ENCODE data around the gene CAVIN2.

CAVIN2 gene

DNA sequence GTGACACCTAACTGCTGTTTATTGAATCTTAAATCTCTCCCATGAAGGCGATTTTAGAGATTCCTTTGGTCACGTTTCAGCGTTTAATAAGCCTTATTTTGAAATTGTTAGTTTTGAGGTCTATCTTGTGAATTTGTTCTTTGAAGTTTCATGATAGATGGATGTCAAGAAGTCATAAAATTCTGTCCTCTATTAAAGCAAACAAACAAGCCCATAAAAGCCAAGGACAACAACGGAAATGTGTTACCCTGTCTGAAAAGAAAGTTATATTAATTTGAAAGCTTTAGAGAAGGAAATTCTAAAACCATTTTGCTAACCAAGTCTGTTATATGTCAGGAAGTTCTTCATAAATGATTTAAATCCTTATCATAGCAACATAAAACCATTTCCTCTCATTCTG, 7.0 kb upstream of the CAVIN2 start:
- Histone ChIP-seq H3K27ac (ENCODE audit: low read depth, low read length) (no peak overlapping the region), H3K9me3 (ENCODE audit: low read length) (no peaks in the 10 kb centered on the region), H3K27me3 (ENCODE audit: control insufficient read depth in 1 of 2, insufficient read depth in 2 of 2, low read length in 2 of 2) (no peaks in the 10 kb centered on the region), H3K36me3 (ENCODE audit: insufficient read depth, low read length) (no peaks in the 10 kb centered on the region), H3K9ac (ENCODE audit: low read length) (no peak overlapping the region), H3K4me3 (ENCODE audit: low read depth in 1 of 2, low read length in 2 of 2) (no peak overlapping the region), H3K4me1 (ENCODE audit: insufficient read depth, low read length) (peaks cover 17% of the 10 kb centered on the region)

DNA sequence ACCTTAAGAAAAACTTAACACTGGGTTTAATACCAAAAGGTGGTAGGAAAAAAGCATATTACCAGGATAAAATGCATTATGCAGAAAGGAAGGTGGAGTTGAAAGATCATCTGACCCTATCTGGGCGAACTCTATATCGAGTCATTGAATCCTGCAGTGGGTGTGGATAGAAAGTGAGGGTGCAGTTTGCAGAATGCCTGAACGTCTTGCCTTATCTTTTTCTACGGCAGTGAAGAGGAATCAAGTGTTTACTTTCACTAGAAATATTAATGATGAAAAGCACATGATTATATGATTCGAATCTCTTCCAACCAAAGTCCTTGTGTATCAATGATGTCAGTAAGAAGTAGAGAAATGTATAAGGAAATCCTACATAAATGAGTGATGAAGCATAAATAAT, 4.3 kb upstream of the CAVIN2 start:
- no peak overlapping the region for H3K9ac ChIP-seq (ENCODE audit: low read length)
- H3K36me3 ChIP-seq (ENCODE audit: insufficient read depth, low read length) = no peaks in the 10 kb centered on the region
- H3K9me3 ChIP-seq (ENCODE audit: low read length) = no peaks in the 10 kb centered on the region
- no peak overlapping the region for H3K27ac ChIP-seq (ENCODE audit: low read depth, low read length)
- H3K4me1 ChIP-seq (ENCODE audit: insufficient read depth, low read length) = peaks cover 25% of the 10 kb centered on the region
- no peak overlapping the region for H3K4me3 ChIP-seq (ENCODE audit: low read depth in 1 of 2, low read length in 2 of 2)
- no peaks in the 10 kb centered on the region for H3K27me3 ChIP-seq (ENCODE audit: control insufficient read depth in 1 of 2, insufficient read depth in 2 of 2, low read length in 2 of 2)

DNA sequence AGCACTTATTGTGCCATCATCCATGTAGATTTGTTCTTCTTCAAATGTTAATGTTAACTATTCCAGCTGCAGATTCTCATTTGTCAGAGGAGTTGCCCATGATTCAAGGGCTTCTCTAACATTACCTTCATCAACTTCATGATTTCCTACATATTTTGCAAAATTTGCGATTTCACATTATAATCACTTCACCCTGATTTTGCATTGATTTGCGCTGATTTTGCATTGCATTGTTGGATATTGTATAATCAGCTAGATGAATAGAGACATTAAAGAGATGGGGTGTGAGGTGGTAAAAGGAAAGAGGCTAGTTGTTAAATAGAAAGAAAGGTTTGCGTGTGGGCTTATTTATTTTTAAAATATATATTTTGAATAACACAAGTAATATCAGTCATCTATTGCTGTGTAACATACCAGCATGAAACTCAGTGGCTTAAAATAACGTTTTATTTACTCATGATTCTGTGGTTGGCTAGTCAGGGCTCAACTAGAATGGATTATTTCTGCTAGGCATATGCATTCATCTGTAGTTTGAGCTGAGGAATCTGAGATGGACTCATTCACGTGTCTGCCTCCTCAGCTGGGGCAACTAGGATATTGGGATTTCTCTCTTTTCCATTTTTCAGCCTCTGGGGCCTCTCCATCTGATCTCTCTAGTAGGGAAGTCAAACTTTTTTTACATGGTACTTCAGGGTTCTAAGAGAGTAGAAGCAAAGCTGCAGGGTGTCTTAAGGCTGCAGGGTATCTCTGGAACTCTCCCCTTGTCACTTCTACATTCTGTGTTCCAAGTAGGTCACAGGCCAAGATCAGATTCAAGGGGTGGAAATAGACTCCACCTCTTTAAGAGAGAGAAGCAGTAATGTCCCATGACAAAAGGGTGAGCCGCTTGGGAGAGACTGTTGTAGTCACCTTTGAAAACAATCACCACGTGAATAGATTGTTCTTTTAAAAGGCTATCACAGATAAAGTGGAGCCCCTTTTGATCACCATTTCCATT, 2.2 kb upstream of the CAVIN2 start:
- Histone ChIP-seq H3K4me1 (ENCODE audit: insufficient read depth, low read length) (peaks cover 13% of the 10 kb centered on the region), H3K4me3 (ENCODE audit: low read depth in 1 of 2, low read length in 2 of 2) (no peak overlapping the region), H3K36me3 (ENCODE audit: insufficient read depth, low read length) (no peaks in the 10 kb centered on the region), H3K9ac (ENCODE audit: low read length) (no peak overlapping the region), H3K9me3 (ENCODE audit: low read length) (no peaks in the 10 kb centered on the region), H3K27me3 (ENCODE audit: control insufficient read depth in 1 of 2, insufficient read depth in 2 of 2, low read length in 2 of 2) (no peaks in the 10 kb centered on the region), H3K27ac (ENCODE audit: low read depth, low read length) (no peak overlapping the region)

DNA sequence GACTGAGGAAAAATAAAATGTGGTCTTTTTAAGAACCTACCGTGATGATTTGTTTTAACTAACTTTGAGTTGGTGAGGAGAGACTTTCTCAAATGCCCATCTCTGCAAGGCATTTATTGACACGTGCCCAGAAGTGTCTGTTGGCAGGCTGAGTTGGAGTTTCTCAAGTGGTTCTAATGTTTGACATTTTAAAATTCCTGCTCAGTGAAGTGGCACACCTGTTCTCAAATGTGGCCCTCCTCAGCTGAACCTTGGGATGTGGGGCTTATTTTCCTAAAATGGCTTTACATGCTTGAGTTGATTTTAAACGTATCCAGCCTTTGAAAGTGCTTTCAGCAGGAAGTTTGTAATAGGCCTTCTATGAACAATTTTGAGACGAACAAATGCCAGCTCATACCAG, 876 bp upstream of the CAVIN2 start:
- Histone ChIP-seq H3K36me3 (ENCODE audit: insufficient read depth, low read length) (no peaks in the 10 kb centered on the region), H3K9ac (ENCODE audit: low read length) (no peak overlapping the region), H3K4me3 (ENCODE audit: low read depth in 1 of 2, low read length in 2 of 2) (peak overlapping the region in 1 of 2 donors; percentile 93), H3K4me1 (ENCODE audit: insufficient read depth, low read length) (peaks cover 15% of the 10 kb centered on the region), H3K27ac (ENCODE audit: low read depth, low read length) (peak overlapping the region; percentile 85), H3K9me3 (ENCODE audit: low read length) (no peaks in the 10 kb centered on the region), H3K27me3 (ENCODE audit: control insufficient read depth in 1 of 2, insufficient read depth in 2 of 2, low read length in 2 of 2) (no peaks in the 10 kb centered on the region)

DNA sequence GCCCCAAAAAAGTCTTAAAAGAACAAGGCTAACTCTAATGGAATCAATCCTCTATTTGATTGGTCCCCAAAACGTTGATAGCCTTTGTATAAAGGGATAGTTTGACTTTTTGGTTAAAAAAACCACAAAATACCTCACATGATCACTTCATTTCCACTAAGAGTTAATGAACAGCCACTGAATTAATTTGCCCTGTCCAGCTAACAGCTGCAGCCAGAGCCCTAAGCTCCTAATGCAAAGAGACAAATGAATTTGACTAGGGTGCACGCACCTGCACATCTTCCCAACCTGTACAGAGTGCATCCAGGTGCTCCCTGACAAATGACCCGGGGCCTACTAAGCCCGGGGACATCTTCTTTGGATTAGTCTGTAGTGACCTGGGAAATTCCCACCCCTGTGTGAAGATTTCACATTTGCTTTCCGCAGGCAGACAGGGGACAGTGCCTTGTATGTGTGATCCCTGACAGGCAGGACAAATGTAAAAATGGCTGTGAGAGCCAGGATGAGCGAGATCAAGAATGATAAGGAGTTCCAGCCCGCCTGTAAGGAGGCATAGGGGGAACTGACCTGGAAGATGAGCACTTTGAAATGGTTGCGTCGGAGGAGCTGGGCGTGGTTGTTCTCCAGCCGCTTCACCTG, 893 bp downstream of the CAVIN2 start:
- H3K9ac ChIP-seq (ENCODE audit: low read length) = peak overlapping the region; percentile 89
- H3K4me1 ChIP-seq (ENCODE audit: insufficient read depth, low read length) = peaks cover 18% of the 10 kb centered on the region
- no peaks in the 10 kb centered on the region for H3K9me3 ChIP-seq (ENCODE audit: low read length)
- H3K4me3 ChIP-seq (ENCODE audit: low read depth in 1 of 2, low read length in 2 of 2) = peak overlapping the region; percentile 58 to 93
- H3K27me3 ChIP-seq (ENCODE audit: control insufficient read depth in 1 of 2, insufficient read depth in 2 of 2, low read length in 2 of 2) = no peaks in the 10 kb centered on the region
- peak overlapping the region; percentile 85 for H3K27ac ChIP-seq (ENCODE audit: low read depth, low read length)
- no peaks in the 10 kb centered on the region for H3K36me3 ChIP-seq (ENCODE audit: insufficient read depth, low read length)

DNA sequence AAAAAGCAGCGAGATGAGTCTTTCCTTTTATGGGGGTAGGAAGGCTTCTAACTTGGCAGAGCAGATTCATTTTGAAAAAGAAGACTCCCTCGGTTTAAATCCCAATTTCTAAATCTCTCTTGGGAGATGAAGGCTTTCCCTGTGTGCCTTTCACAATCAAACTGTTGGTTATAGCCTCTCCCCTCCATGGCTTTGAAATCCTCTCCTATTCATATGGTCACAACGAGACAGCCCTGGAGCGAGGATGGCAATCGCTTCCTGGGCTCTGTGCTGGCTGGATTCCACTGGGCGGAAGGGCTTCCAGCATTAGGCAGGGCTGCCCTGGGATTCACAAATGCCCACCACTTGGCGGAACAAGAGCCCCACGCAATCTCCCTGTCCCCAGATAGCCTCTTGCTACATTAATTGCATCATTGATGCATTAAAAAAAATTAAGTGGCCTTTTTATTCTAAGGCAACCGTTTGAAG, 1.6 kb downstream of the CAVIN2 start:
- Histone ChIP-seq H3K27me3 (ENCODE audit: control insufficient read depth in 1 of 2, insufficient read depth in 2 of 2, low read length in 2 of 2) (no peaks in the 10 kb centered on the region), H3K4me3 (ENCODE audit: low read depth in 1 of 2, low read length in 2 of 2) (peak overlapping the region; percentile 58 to 93), H3K27ac (ENCODE audit: low read depth, low read length) (peak overlapping the region; percentile 85), H3K9ac (ENCODE audit: low read length) (peak overlapping the region; percentile 89), H3K4me1 (ENCODE audit: insufficient read depth, low read length) (peaks cover 25% of the 10 kb centered on the region), H3K36me3 (ENCODE audit: insufficient read depth, low read length) (no peaks in the 10 kb centered on the region), H3K9me3 (ENCODE audit: low read length) (no peaks in the 10 kb centered on the region)

DNA sequence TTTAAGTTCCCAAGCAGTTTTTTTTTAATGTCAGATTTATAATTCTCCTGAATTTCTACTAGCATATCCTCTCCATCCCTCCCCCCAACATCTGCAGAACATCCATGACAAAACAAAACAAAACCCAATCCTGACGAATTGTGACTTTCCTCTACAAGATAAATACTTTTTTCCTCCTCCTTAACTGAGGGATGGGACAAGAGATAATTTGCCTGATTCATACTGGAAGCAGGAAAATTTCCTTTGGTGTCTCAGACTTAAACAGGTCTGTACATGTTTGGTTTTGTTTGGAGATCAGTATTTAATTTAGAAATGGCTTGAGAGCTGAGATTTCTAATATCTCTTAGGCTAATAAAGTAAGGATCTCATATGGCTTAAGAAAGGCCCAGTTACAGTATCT, 2.2 kb downstream of the CAVIN2 start:
- Histone ChIP-seq H3K4me1 (ENCODE audit: insufficient read depth, low read length) (peaks cover 31% of the 10 kb centered on the region), H3K4me3 (ENCODE audit: low read depth in 1 of 2, low read length in 2 of 2) (peak overlapping the region; percentile 58 to 93), H3K27ac (ENCODE audit: low read depth, low read length) (peak overlapping the region; percentile 85)

DNA sequence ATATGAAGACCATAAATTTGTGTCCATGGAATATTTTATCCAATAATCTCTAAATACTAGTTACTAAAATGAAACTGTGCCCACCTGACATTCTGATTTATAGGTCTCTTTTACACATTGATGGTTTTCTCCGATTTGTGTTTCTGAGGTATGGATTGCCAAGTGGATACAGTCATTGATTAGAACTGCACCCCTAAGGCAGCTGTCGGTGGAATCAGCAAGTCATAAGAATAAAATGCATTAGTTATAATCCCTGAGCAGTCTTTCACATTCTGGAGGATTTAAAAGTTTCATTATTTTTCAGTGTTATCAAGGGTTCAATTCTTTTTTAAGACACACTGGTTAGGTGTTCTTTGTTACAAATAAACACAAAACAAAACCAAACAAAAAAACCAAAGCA, 6.0 kb downstream of the CAVIN2 start:
- Histone ChIP-seq H3K4me3 (ENCODE audit: low read depth in 1 of 2, low read length in 2 of 2) (peak overlapping the region in 1 of 2 donors; percentile 8), H3K4me1 (ENCODE audit: insufficient read depth, low read length) (peaks cover 54% of the 10 kb centered on the region)

More for the DNA sequence above, 2.2 kb downstream of the CAVIN2 start:
- Histone ChIP-seq H3K9me3 (ENCODE audit: low read length) (no peaks in the 10 kb centered on the region), H3K27me3 (ENCODE audit: control insufficient read depth in 1 of 2, insufficient read depth in 2 of 2, low read length in 2 of 2) (no peaks in the 10 kb centered on the region), H3K36me3 (ENCODE audit: insufficient read depth, low read length) (no peaks in the 10 kb centered on the region), H3K9ac (ENCODE audit: low read length) (peak overlapping the region; percentile 89)

DNA sequence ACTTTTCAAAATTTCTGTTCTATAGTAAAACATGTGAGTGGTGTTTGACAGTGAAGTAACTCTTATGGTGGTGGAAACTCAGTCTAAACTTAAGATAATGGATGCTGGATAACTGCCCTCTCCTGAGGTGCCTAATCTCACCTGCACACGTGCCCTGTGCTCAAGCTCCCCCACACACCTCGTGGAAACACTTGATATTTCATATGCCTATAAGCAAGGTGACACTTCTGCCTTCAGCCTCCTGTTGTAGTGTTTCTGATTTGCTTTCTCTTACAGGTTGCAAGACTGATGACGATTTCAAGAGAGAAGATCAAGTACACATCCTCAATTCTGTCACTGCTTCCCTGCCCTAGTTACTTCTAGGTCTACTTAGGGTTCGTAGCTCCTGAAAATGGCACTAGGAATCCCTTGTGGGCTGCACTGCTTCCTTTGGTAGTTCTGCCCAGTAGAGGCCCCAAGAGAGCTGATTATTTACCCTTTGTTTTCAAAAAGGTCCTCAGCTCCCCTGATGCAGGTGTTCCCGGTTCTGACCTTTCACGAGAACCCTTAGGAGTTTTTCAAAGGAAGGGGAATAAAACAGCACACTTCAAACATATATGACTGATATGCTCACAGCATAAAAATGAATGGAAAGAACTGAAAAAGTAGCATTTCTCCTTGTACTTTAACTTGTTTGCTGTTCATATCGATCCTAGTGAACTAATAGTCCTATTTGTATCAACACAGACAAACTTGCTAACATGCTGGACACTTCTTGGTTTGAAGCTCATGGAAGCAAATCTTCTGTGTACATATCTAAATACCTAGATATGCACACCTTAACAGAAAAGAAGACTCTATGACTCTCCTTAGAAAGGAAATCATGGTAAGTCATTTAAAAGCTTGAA, 6.7 kb downstream of the CAVIN2 start:
- H3K4me3 ChIP-seq (ENCODE audit: low read depth in 1 of 2, low read length in 2 of 2) = peak overlapping the region in 1 of 2 donors; percentile 8
- no peak overlapping the region for H3K27ac ChIP-seq (ENCODE audit: low read depth, low read length)
- no peaks in the 10 kb centered on the region for H3K27me3 ChIP-seq (ENCODE audit: control insufficient read depth in 1 of 2, insufficient read depth in 2 of 2, low read length in 2 of 2)
- peaks cover 54% of the 10 kb centered on the region for H3K4me1 ChIP-seq (ENCODE audit: insufficient read depth, low read length)
- no peak overlapping the region for H3K9ac ChIP-seq (ENCODE audit: low read length)
- H3K9me3 ChIP-seq (ENCODE audit: low read length) = no peaks in the 10 kb centered on the region
- peaks cover 8% of the 10 kb centered on the region for H3K36me3 ChIP-seq (ENCODE audit: insufficient read depth, low read length)

More for the DNA sequence above, 6.0 kb downstream of the CAVIN2 start:
- H3K27ac ChIP-seq (ENCODE audit: low read depth, low read length) = no peak overlapping the region
- peaks cover 5% of the 10 kb centered on the region for H3K36me3 ChIP-seq (ENCODE audit: insufficient read depth, low read length)
- H3K27me3 ChIP-seq (ENCODE audit: control insufficient read depth in 1 of 2, insufficient read depth in 2 of 2, low read length in 2 of 2) = no peaks in the 10 kb centered on the region
- H3K9ac ChIP-seq (ENCODE audit: low read length) = no peak overlapping the region
- no peaks in the 10 kb centered on the region for H3K9me3 ChIP-seq (ENCODE audit: low read length)

DNA sequence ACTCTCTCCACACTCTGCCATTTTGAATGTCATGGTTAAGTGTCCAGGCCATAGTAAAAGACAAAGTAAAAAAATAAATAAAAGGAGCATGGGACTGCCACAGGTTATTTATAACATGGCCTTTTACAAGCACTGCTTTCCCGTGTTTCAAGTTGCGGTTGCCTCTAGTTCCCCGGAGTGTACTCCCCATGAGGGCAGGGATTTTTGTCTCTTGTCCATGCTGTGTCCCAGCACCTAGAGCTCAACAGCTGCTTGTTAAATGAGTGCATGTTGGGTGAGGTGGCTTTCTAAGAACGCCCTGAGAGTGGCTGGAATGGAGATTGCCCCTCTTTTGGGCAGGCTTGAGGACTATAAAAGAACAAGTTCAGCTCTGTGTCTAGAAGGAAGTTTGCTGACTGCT, 8.4 kb downstream of the CAVIN2 start:
- Histone ChIP-seq H3K27ac (ENCODE audit: low read depth, low read length) (no peak overlapping the region), H3K4me3 (ENCODE audit: low read depth in 1 of 2, low read length in 2 of 2) (peak overlapping the region in 1 of 2 donors; percentile 8), H3K9me3 (ENCODE audit: low read length) (no peaks in the 10 kb centered on the region), H3K4me1 (ENCODE audit: insufficient read depth, low read length) (peaks cover 54% of the 10 kb centered on the region), H3K9ac (ENCODE audit: low read length) (no peak overlapping the region), H3K36me3 (ENCODE audit: insufficient read depth, low read length) (peaks cover 8% of the 10 kb centered on the region), H3K27me3 (ENCODE audit: control insufficient read depth in 1 of 2, insufficient read depth in 2 of 2, low read length in 2 of 2) (no peaks in the 10 kb centered on the region)
